ENCODE results near the gene HSPA1A. TPM values are rescaled to one million over a fixed set of nuclear protein-coding genes. Genes with fewer than 3 reads are reported as not detected.
"Not testable (repeated sequence)": the region's sequence is repeated elsewhere in the genome, so short reads cannot be mapped to it uniquely, and the experiment has no call there.

The HSPA1A gene
- polyA plus RNA-seq, 1 donor (not counting 4 experiments of a cell fraction or from before 2014, with no cell fraction given), result 110 TPM

- Histone ChIP-seq H4K20me1 (ENCODE audit: control insufficient read depth, extremely low read depth, insufficient read depth, low read length) (no peaks in the 10 kb centered on the region), H3K27ac (ENCODE audit: control insufficient read depth, insufficient read depth, low read length) (peak overlapping the region; percentile 71), H3K9me3 (ENCODE audit: control insufficient read depth, low read depth, low read length) (no peaks in the 10 kb centered on the region), H3K79me2 (ENCODE audit: control insufficient read depth, insufficient read depth, low read length) (peaks cover 5% of the 10 kb centered on the region), H3K27me3 (ENCODE audit: control insufficient read depth, extremely low read depth, insufficient read depth, low read length) (no peaks in the 10 kb centered on the region), H3K36me3 (ENCODE audit: control insufficient read depth in 2 of 2, extremely low read depth in 1 of 2, insufficient read depth in 2 of 2, low read length in 2 of 2) (peaks cover 14 to 15% of the 10 kb centered on the region in 2 experiments), H3K4me3 (ENCODE audit: control insufficient read depth in 2 of 3, extremely low read depth in 1 of 3, insufficient read depth in 2 of 3, low read depth in 1 of 3, low read length in 3 of 3) (peak overlapping the region; percentile 63 to 90 (median 89)), H2AFZ (ENCODE audit: control insufficient read depth, low read length) (peak overlapping the region; percentile 68), H3K4me2 (ENCODE audit: control insufficient read depth, extremely low read depth, insufficient read depth, low read depth, low read length) (peak overlapping the region; percentile 96), H3K9ac (ENCODE audit: control insufficient read depth, extremely low read depth, insufficient read depth, low read length) (peak overlapping the region; percentile 85), H3K9me1 (ENCODE audit: control insufficient read depth, extremely low read depth, insufficient read depth, low read length) (no peaks in the 10 kb centered on the region), H3K4me1 (ENCODE audit: control insufficient read depth, extremely low read depth, insufficient read depth, low read length) (peaks cover 12% of the 10 kb centered on the region)
- no peak for DNase-seq (ENCODE audit: low read depth, low spot score)
- dilution Hi-C loops (cut with MboI; ENCODE audit: extremely low pct_ligation_motif_present, low sequenced_read_pairs), result no loop called here
- FAIRE-seq, result no peak
- no peak for TF ChIP-seq EZH2 (IDR thresholded peaks at IDR 0.05; ENCODE audit: low read length)
- no peak for TF ChIP-seq CTCF (optimal IDR thresholded peaks at IDR 0.05 in 1 of 3, IDR thresholded peaks at IDR 0.05 in 1 of 3, conservative IDR thresholded peaks at IDR 0.05 in 1 of 3; ENCODE audit: extremely low read depth in 1 of 3, insufficient read depth in 2 of 3, low read length in 3 of 3)
These were observed 46.6 kb downstream of the HSPA1A start for GRCh38 chr6:31861919-31862343.

- peaks cover 12% of the 10 kb centered on the region for H3K4me1 ChIP-seq (ENCODE audit: control insufficient read depth, extremely low read depth, insufficient read depth, low read length)
- dilution Hi-C loops (cut with MboI; ENCODE audit: extremely low pct_ligation_motif_present, low sequenced_read_pairs), result no loop called here
- H3K4me3 ChIP-seq (ENCODE audit: control insufficient read depth in 2 of 3, extremely low read depth in 1 of 3, insufficient read depth in 2 of 3, low read depth in 1 of 3, low read length in 3 of 3), result peak within 1 kb of the TSS; percentile 63 to 90 (median 89)
- H3K36me3 ChIP-seq (ENCODE audit: control insufficient read depth in 2 of 2, extremely low read depth in 1 of 2, insufficient read depth in 2 of 2, low read length in 2 of 2), result peaks cover 11 to 15% of the 10 kb centered on the region in 2 experiments
- H3K9ac ChIP-seq (ENCODE audit: control insufficient read depth, extremely low read depth, insufficient read depth, low read length), result peak within 1 kb of the TSS; percentile 85
- no peaks in the 10 kb centered on the region for H4K20me1 ChIP-seq (ENCODE audit: control insufficient read depth, extremely low read depth, insufficient read depth, low read length)
- peaks cover 5% of the 10 kb centered on the region for H3K79me2 ChIP-seq (ENCODE audit: control insufficient read depth, insufficient read depth, low read length)
- H3K9me1 ChIP-seq (ENCODE audit: control insufficient read depth, extremely low read depth, insufficient read depth, low read length), result no peaks in the 10 kb centered on the region
- peak within 1 kb of the TSS; percentile 88 for H2AFZ ChIP-seq (ENCODE audit: control insufficient read depth, low read length)
- FAIRE-seq, result peak; percentile 17
- TF ChIP-seq CTCF (optimal IDR thresholded peaks at IDR 0.05 in 1 of 3, IDR thresholded peaks at IDR 0.05 in 1 of 3, conservative IDR thresholded peaks at IDR 0.05 in 1 of 3; ENCODE audit: extremely low read depth in 1 of 3, insufficient read depth in 2 of 3, low read length in 3 of 3) (no peak), EZH2 (IDR thresholded peaks at IDR 0.05; ENCODE audit: low read length) (no peak)
- peak; percentile 99 for DNase-seq (ENCODE audit: low read depth, low spot score)
- H3K27me3 ChIP-seq (ENCODE audit: control insufficient read depth, extremely low read depth, insufficient read depth, low read length), result no peaks in the 10 kb centered on the region
- H3K27ac ChIP-seq (ENCODE audit: control insufficient read depth, insufficient read depth, low read length), result peak within 1 kb of the TSS; percentile 71
- H3K9me3 ChIP-seq (ENCODE audit: control insufficient read depth, low read depth, low read length), result no peaks in the 10 kb centered on the region
- H3K4me2 ChIP-seq (ENCODE audit: control insufficient read depth, extremely low read depth, insufficient read depth, low read depth, low read length), result peak within 1 kb of the TSS; percentile 96
These were observed 47.2 kb downstream of the HSPA1A start, which contains the start of gene NEU1 for GRCh38 chr6:31862344-31863235. Gene NEU1, minus strand, starts transcription at chr6:31862821. Its CDS starts 45 bp downstream, at chr6:31862776.

GRCh38 chr6:31864123-31864562, 48.8 kb downstream of the HSPA1A start:
- H3K79me2 ChIP-seq (ENCODE audit: control insufficient read depth, insufficient read depth, low read length); FAIRE-seq; dilution Hi-C loops (cut with MboI; ENCODE audit: extremely low pct_ligation_motif_present, low sequenced_read_pairs); H4K20me1 ChIP-seq (ENCODE audit: control insufficient read depth, extremely low read depth, insufficient read depth, low read length); H2AFZ ChIP-seq (ENCODE audit: control insufficient read depth, low read length); DNase-seq (ENCODE audit: low read depth, low spot score); H3K9me3 ChIP-seq (ENCODE audit: control insufficient read depth, low read depth, low read length); H3K9me1 ChIP-seq (ENCODE audit: control insufficient read depth, extremely low read depth, insufficient read depth, low read length); H3K27me3 ChIP-seq (ENCODE audit: control insufficient read depth, extremely low read depth, insufficient read depth, low read length); H3K27ac ChIP-seq (ENCODE audit: control insufficient read depth, insufficient read depth, low read length): not testable (repeated sequence)
- peaks cover 10 to 15% of the 10 kb centered on the region in 2 experiments for H3K36me3 ChIP-seq (ENCODE audit: control insufficient read depth in 2 of 2, extremely low read depth in 1 of 2, insufficient read depth in 2 of 2, low read length in 2 of 2)
- peaks cover 16% of the 10 kb centered on the region for H3K4me1 ChIP-seq (ENCODE audit: control insufficient read depth, extremely low read depth, insufficient read depth, low read length)
- H3K4me3 ChIP-seq (ENCODE audit: control insufficient read depth in 2 of 3, extremely low read depth in 1 of 3, insufficient read depth in 2 of 3, low read depth in 1 of 3, low read length in 3 of 3), result peak overlapping the region; percentile 50 to 80 (median 64)
- peak overlapping the region; percentile 72 for H3K4me2 ChIP-seq (ENCODE audit: control insufficient read depth, extremely low read depth, insufficient read depth, low read depth, low read length)
- H3K9ac ChIP-seq (ENCODE audit: control insufficient read depth, extremely low read depth, insufficient read depth, low read length), result peak overlapping the region; percentile 85
